ENCODE data around the gene INPP5A.
A peak's percentile ranks its signal among the peaks of the same experiment; 100 is the strongest.

Gene INPP5A

DNA sequence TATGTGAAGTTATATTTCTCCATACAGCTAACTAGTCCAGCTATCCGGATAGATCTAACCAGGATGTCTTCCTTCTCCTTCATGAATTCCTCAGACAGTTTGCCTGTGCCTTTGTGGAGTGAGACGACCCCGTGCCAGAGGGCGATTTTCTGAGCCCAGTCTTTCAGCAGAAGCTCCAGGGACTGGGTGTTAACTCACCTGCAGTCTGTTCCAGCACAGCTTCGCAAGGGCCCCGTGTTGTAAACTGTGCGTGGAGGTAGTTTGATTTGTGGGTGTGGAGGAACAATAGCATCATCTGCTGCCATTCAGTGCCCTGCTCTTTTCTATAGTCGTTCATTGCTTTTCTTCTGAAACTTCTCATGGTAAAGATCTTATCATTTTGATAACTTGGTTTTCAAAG, 103.8 kb downstream of the INPP5A start:
- no peak for DNase-seq

- DNase-seq = no peak
Observed at GRCh38 chr10:132641966-132642731, 104.6 kb downstream of the INPP5A start.

GRCh38 chr10:132642732-132643008, 105.1 kb downstream of the INPP5A start:
- DNase-seq = no peak

- DNase-seq = no peak
Observed at GRCh38 chr10:132643709-132644526, 106.3 kb downstream of the INPP5A start.

DNA sequence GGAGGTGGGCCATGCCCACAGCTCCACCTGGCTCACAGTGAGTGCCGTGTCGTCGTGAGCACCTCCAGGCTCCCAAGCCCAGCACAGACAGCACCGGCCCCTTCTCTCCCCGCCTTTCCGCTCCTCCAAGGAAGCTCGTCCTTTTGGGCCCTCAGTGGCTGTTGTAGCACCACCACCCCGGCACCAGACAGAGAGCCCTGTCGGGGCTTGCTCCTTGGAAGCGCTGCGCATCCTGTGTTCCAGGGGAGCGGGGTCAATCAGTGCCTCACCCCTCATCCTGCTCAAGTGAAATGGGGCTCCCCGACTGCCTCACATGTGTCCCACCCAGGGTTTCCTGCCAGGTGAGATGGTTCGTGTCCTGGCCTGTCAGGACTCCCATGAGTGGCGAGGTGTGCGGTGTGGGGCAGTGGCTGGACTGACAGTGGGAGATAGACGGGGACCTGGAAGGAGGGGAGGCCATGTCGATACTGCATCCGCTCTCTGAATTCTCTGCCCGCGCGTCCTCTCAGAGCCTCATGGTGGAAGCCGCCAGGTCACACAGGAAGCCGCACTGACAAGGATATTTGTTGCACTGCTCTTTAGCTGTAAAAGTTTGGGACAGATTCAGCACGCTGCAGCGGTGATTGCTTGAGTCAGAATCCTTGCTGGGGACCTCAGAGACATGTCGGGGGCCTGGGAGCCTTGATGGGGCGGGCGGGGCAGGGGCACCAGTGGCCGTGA, 107.1 kb downstream of the INPP5A start:
- DNase-seq = no peak

GRCh38 chr10:132645247-132645530, 107.6 kb downstream of the INPP5A start:
- no peak for DNase-seq

GRCh38 chr10:132645630-132646442, 108.2 kb downstream of the INPP5A start:
- no peak for DNase-seq

- no peak for DNase-seq
Observed at GRCh38 chr10:132646443-132647097, 109.0 kb downstream of the INPP5A start.

DNA sequence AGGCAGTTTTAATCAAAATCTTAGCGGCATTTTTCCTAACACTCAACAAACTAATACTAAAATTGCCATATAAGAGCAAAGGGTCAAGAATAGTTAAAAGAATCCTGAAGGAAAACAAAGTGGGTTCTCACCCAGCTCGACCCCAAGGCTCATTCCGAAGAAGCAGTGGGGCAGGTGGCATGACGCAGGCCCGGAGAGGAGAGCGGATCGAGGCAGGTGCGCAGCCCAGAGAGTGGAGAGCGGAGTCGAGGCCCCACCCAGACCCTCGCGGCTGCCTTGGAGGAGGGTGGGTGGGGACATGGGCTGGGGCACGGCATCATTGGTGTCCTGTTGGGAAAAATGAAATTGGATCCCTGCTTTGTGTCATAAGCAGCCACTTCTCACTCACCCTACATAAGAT, 109.8 kb downstream of the INPP5A start:
- no peak for DNase-seq

DNA sequence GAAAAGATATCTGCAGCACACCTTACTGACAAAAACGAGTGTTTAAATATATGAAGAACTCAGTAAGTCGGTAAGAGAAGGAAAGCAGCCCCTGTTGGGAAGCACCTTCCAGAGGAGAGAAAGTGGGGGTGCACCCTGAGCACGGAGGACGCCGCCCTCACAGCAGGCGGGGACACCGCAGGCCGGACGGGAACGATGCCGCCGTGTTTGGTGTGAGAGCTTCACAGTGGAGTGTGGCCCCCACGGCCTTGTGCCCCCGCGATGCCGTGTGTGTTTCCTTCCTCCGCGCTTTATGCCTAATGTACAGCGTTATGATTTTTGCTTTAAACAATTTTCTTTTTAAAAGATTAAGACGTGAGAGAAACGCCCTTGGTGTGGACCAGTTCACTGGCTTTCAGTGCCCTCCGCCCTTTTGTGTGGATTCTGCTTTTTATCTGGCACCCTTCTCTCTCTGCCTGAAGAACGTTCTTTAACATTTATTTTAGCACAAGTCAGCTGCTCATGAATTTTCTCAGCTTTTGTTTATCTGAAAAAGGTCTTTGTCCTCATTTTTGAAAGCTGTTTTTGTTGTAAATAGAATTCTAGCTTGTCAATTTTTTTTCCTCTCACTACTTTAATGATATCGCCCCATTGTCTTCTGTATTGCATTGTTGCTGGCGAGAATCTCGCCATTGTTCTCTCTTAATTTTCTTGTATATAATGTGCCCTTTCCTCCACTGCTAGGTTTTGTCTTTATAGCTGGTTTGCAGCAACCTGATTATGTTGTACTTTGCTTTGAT, 110.7 kb downstream of the INPP5A start:
- DNase-seq = peak in 15 of 56 donors; percentile 34 to 77 (median 51)

- peak in 1 of 56 donors; percentile 28 for DNase-seq
Observed at GRCh38 chr10:132648851-132649528, 111.4 kb downstream of the INPP5A start.

- DNase-seq = no peak
Observed at GRCh38 chr10:132649651-132650360, 112.2 kb downstream of the INPP5A start.

DNA sequence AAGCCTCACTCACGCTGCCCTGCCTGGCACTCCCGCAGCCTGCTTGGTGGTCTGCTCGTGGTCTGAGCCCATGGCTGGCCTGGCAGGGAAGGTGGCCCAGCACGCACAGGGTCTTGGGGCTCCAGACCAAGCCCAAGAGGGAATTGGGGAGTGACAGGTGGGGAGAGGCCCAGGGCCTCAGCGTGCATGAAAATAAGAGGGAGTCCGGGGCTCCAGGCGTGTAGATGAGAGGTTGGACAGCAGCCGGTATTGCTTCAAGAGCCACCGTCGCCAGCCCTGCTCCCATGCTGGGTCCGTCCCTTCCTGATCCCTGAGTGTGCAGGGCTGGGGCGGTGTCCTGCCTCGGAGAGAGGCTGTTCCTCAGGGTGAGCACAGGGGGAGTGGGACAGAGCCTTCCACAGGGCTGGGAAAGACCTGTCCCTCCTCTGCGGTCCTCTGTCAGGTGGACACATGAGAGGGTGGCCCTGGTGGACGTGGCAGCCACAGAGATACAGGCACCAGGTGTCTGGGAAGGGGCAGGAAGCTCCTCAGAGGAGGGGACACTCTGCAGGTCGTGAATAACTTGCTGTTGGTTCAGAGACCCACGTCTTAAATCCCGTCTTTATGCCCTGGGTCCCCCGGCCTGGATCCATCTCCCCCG, 113.1 kb downstream of the INPP5A start:
- DNase-seq = no peak

GRCh38 chr10:132651511-132652029, 114.0 kb downstream of the INPP5A start:
- no peak for DNase-seq

- DNase-seq = no peak
Observed at GRCh38 chr10:132652446-132652845, 114.9 kb downstream of the INPP5A start.

DNA sequence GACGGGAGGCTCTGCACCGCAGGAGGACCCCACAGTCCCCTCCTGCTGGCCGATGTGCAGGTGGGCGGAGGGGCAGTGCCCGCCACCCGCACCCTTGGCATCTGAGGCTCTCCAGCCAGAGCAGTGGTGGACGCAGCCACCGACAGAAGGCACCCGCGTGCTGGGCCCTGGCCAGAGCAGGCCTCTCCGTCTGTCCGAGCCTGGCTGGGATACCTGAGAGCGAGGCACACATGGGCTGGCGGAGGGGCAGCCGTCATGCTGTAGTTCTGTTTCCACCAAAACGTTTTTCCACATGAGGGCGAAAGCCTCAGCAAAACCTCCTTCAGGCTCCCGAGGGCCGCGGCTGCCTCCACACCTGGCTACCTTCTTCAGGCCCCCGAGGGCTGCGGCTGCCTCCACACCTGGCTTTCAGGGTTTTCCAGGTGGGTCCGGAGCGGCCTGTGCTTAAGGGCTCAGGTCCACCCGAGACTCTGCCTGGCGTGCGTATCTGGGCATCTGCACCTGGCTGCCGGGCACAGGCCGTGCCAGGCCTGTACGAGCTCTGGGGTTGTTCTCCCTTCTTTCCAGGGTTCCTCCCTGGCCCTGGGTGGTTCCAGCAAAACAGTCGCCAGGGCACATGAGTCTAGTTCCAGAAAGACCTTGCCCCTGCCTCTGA, 115.5 kb downstream of the INPP5A start:
- DNase-seq = no peak

DNA sequence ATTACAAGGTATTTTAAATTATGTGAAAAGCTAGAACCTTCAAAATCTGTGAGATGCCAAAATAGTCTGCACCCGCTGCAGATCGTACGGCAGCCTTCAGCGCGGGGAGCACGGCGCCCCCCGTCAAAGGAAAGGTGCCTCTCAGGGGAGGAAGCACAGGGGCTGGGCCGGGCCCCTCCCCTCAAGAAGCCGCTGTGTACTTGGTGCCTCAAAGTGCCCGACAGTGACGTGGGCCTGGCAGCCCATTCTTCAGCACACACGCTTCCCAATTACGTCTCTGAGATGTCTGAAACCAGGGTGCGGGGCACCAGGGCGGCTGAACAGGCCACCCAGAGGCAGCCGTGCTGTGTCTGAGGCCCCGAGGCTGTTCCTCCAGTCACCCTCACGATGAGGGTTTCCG, 116.1 kb downstream of the INPP5A start:
- no peak for DNase-seq

DNA sequence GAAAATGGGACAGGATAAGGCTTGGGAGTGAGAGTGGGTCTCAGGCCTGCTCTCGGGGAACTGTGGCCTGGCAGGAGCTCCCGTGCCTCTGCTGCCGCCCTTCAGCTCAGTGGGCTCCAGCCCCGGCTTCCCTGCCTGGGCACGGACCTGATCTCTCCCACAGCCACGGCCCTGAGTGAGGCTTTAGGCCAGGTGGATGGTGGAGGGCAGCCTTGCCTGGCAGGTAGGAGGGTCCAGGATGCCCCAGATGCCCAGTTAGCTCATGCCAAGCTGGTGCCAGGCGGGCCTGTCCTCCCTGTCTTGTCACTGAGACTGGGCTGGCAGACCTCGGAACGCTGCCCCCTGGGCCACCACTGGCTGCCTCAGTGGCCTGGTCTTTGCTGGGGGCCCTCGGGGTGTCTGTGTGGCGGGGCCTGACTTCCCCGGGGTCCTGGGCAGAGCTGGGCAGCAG, 116.6 kb downstream of the INPP5A start:
- DNase-seq = no peak
